Panc1 (cell line): ENCODE data around the gene MOK. TPM values are rescaled to one million over a fixed set of nuclear protein-coding genes. Genes with fewer than 3 reads are reported as not detected.

Experiments
- ATAC-seq: fragments of 200-7000 bp; cut with Tn5 transposase; 2 replicates; pipeline ENCODE4 v1.9.1; 2020; ENCODE audit warnings: mild to moderate bottlenecking, moderate library complexity
- BruUV-seq: library from RNA; stranded (reverse); fragments of 400-500 nt; replicated peaks from 2 replicates; lab custom pipeline; 2021; lab: Mats Ljungman, UMichigan
- CTCF ChIA-PET: fragments of 300-600 bp; sonication (Branson Sonifier 250); formaldehyde crosslinking; loops from one replicate; lab custom pipeline; 2022; ENCODE audit warnings: antibody characterized with exemption; lab: Charles Lee
- POLR2A ChIA-PET: fragments of 300-600 bp; sonication (Branson Sonifier 250); formaldehyde crosslinking; loops from one replicate; lab custom pipeline; 2022; ENCODE audit warnings: antibody characterized with exemption; lab: Charles Lee
- DNase-seq: peaks from one replicate; pipeline ENCODE4 v3.0.0-alpha.2; 2010; ENCODE audit warnings: low read depth, low spot score
- H3K27ac ChIP-seq: 2 replicates; pipeline ENCODE4 v1.5.1; 2011; ENCODE audit warnings: mild to moderate bottlenecking, low read length, inconsistent platforms
- H3K27me3 ChIP-seq: fragments of 200-500 bp; sonication (Bioruptor generic); 2 replicates; pipeline ENCODE4 v1.6.0; 2014; ENCODE audit warnings: low read length, inconsistent platforms; ENCODE audit not compliant: control insufficient read depth, insufficient read depth
- H3K36me3 ChIP-seq: fragments of 200-500 bp; sonication (Bioruptor generic); 2 replicates; pipeline ENCODE4 v1.5.1; 2014; ENCODE audit warnings: inconsistent platforms, mild to moderate bottlenecking, low read length, moderate library complexity; ENCODE audit not compliant: control insufficient read depth, insufficient read depth
- H3K4me1 ChIP-seq: 2 replicates; pipeline ENCODE4 v1.5.1; 2011; ENCODE audit warnings: inconsistent platforms, mild to moderate bottlenecking, low read length, moderate library complexity; ENCODE audit not compliant: control insufficient read depth, insufficient read depth
- H3K4me3 ChIP-seq, 2 experiments: 2 replicates each; pipeline ENCODE4 v1.5.1; 2011 to 2012; ENCODE audit warnings: low read depth in 2 of 2, low read length in 2 of 2, mild to moderate bottlenecking in 2 of 2, inconsistent platforms in 1 of 2, moderate library complexity in 1 of 2
- H3K9me3 ChIP-seq: fragments of 200-500 bp; sonication (Bioruptor generic); 2 replicates; pipeline ENCODE4 v1.5.1; 2014; ENCODE audit warnings: low read depth, mild to moderate bottlenecking, inconsistent platforms, low read length, moderate library complexity; ENCODE audit not compliant: control insufficient read depth, insufficient read depth
- POLR2AphosphoS5 ChIP-seq: IDR thresholded peaks from 2 replicates; pipeline ENCODE4 v1.6.1; 2012; ENCODE audit warnings: mild to moderate bottlenecking, low read depth, low read length, moderate library complexity
- SIN3A ChIP-seq: IDR thresholded peaks from 2 replicates; pipeline ENCODE4 v1.6.1; 2012; ENCODE audit warnings: low read depth, mild to moderate bottlenecking, low read length, moderate library complexity, borderline replicate concordance; ENCODE audit not compliant: insufficient read depth
- TCF7L2 ChIP-seq: IDR thresholded peaks from 2 replicates; pipeline ENCODE4 v1.6.1; 2011; ENCODE audit warnings: mild to moderate bottlenecking, low read depth, low read length, inconsistent platforms
- in situ Hi-C: cut with HindIII; loops from 2 replicates; pipeline ENCODE4 v1.10.0; 2016; ENCODE audit warnings: low sequenced_read_pairs, low pct_unique_long_range_greater_than_20kb
- intact Hi-C: fragments of 100-400 bp; cut with micrococcal nuclease; formaldehyde crosslinking; loops from one replicate; pipeline ENCODE4 v1.10.0; 2022; ENCODE audit not compliant: unreplicated experiment
- total RNA-seq: library from RNA; stranded (reverse); gene quantifications from one replicate; pipeline ENCODE4 v1.2.1, GENCODE V29; 2021; ENCODE audit not compliant: unreplicated experiment
- TF ChIP-seq, protein P1 (sequence below): fragments of 450-650 bp; IDR thresholded peaks from 2 replicates; pipeline ENCODE4 v1.5.1; 2017; ENCODE audit warnings: mild to moderate bottlenecking
- TF ChIP-seq, protein P2 (sequence below), 2 experiments: IDR thresholded peaks; 2 replicates each; pipeline ENCODE4 v1.6.1; 2011 to 2012; ENCODE audit warnings: low read depth in 2 of 2, control low read depth in 1 of 2, low read length in 1 of 2, mild to moderate bottlenecking in 1 of 2, moderate library complexity in 1 of 2; ENCODE audit not compliant: insufficient read depth in 1 of 2

Gene MOK
- total RNA-seq, 1 experiment from 2014 or later = 9.8 TPM

DNA sequence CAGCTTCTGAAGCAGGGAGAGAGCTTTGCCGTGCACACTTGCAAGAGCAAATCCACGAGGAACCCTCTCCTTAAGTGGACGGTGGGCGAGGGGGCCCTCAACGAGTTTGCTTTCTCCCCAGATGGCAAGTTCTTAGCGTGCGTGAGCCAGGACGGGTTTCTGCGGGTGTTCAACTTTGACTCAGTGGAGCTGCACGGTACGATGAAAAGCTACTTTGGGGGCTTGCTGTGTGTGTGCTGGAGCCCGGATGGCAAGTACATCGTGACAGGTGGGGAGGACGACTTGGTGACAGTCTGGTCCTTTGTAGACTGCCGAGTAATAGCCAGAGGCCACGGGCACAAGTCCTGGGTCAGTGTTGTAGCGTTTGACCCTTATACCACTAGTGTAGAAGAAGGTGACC is 96.2 kb downstream of the MOK start:
- no peak for ATAC-seq
- CTCF ChIA-PET = no interaction called here
- no peak overlapping the region for H3K4me3 ChIP-seq
- H3K9me3 ChIP-seq = no peaks in the 10 kb centered on the region
- no TSS peak for BruUV-seq
- TF ChIP-seq, protein P1, sequence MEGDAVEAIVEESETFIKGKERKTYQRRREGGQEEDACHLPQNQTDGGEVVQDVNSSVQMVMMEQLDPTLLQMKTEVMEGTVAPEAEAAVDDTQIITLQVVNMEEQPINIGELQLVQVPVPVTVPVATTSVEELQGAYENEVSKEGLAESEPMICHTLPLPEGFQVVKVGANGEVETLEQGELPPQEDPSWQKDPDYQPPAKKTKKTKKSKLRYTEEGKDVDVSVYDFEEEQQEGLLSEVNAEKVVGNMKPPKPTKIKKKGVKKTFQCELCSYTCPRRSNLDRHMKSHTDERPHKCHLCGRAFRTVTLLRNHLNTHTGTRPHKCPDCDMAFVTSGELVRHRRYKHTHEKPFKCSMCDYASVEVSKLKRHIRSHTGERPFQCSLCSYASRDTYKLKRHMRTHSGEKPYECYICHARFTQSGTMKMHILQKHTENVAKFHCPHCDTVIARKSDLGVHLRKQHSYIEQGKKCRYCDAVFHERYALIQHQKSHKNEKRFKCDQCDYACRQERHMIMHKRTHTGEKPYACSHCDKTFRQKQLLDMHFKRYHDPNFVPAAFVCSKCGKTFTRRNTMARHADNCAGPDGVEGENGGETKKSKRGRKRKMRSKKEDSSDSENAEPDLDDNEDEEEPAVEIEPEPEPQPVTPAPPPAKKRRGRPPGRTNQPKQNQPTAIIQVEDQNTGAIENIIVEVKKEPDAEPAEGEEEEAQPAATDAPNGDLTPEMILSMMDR = no peak
- no peak for TF ChIP-seq SIN3A
- TF ChIP-seq TCF7L2 = no peak
- TF ChIP-seq POLR2AphosphoS5 = no peak
- TF ChIP-seq, protein P2, sequence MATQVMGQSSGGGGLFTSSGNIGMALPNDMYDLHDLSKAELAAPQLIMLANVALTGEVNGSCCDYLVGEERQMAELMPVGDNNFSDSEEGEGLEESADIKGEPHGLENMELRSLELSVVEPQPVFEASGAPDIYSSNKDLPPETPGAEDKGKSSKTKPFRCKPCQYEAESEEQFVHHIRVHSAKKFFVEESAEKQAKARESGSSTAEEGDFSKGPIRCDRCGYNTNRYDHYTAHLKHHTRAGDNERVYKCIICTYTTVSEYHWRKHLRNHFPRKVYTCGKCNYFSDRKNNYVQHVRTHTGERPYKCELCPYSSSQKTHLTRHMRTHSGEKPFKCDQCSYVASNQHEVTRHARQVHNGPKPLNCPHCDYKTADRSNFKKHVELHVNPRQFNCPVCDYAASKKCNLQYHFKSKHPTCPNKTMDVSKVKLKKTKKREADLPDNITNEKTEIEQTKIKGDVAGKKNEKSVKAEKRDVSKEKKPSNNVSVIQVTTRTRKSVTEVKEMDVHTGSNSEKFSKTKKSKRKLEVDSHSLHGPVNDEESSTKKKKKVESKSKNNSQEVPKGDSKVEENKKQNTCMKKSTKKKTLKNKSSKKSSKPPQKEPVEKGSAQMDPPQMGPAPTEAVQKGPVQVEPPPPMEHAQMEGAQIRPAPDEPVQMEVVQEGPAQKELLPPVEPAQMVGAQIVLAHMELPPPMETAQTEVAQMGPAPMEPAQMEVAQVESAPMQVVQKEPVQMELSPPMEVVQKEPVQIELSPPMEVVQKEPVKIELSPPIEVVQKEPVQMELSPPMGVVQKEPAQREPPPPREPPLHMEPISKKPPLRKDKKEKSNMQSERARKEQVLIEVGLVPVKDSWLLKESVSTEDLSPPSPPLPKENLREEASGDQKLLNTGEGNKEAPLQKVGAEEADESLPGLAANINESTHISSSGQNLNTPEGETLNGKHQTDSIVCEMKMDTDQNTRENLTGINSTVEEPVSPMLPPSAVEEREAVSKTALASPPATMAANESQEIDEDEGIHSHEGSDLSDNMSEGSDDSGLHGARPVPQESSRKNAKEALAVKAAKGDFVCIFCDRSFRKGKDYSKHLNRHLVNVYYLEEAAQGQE (IDR thresholded peaks at IDR 0.05; ENCODE audit: insufficient read depth in 1 of 2, low read depth in 2 of 2, low read length in 1 of 2) = no peak
- H3K27ac ChIP-seq = no peak overlapping the region
- POLR2A ChIA-PET = no interaction called here
- no peaks in the 10 kb centered on the region for H3K4me1 ChIP-seq
- peaks cover 2% of the 10 kb centered on the region; the same call in 1 of the 2 replicates for H3K36me3 ChIP-seq
- in situ Hi-C loops = loop anchor here (25.0 kb wide), 1 partner anchor 104 kb away; the partner anchor contains the start of genes MOK and ZNF839
- H3K27me3 ChIP-seq = no peaks in the 10 kb centered on the region
- no peak for DNase-seq
- intact Hi-C loops = no loop called here

DNA sequence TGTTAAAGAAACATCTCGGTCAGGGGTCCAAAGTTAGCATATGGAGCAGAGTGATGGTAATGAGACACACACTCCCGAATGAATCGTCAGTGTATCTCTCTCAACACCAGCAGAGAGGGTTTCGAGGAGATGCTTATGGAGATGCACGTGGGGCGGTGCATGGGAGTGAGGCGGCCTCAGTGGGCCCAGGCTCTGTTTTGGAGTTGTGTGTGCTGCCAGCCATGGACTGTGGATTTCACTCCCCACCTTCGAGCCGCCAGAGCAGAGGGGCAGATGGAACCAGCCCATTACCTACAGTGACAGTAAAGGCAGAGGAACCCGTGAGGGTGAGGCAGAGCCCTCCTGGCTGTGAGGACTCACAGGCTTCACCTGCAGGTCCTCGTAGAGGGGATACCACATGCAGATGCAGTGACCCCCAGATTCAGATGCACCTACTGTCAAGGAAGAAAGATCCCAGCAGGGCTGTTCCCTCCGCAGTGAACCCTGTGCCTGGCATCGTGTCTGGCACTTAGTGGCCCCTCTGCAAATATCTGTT is 97.1 kb downstream of the MOK start:
- ChIA-PET CTCF (no interaction called here), POLR2A (no interaction called here)
- DNase-seq = no peak
- Histone ChIP-seq H3K27ac (no peak overlapping the region), H3K27me3 (no peaks in the 10 kb centered on the region), H3K36me3 (peaks cover 2% of the 10 kb centered on the region; the same call in 1 of the 2 replicates), H3K9me3 (no peaks in the 10 kb centered on the region), H3K4me1 (no peaks in the 10 kb centered on the region), H3K4me3 (no peak overlapping the region)
- no peak for ATAC-seq
- TF ChIP-seq, protein P1 = no peak
- TF ChIP-seq, protein P2 (IDR thresholded peaks at IDR 0.05; ENCODE audit: insufficient read depth in 1 of 2, low read depth in 2 of 2, low read length in 1 of 2) = no peak
- no peak for TF ChIP-seq TCF7L2
- no peak for TF ChIP-seq POLR2AphosphoS5
- no peak for TF ChIP-seq SIN3A
- intact Hi-C loops = no loop called here
- in situ Hi-C loops = loop anchor here (25.0 kb wide), 1 partner anchor 104 kb away; the partner anchor contains the start of genes MOK and ZNF839
- no TSS peak for BruUV-seq
